ENCODE results near the gene EPAS1.

EPAS1 gene

GRCh38 chr2:46340740-46341420, 43.7 kb downstream of the EPAS1 start:
- DNase-seq, result no peak

- DNase-seq, result no peak
These were observed 45.5 kb downstream of the EPAS1 start for GRCh38 chr2:46342566-46343315.

- no peak for DNase-seq
These were observed 47.5 kb downstream of the EPAS1 start for GRCh38 chr2:46344706-46345105.

- DNase-seq, result no peak
These were observed 48.6 kb downstream of the EPAS1 start for GRCh38 chr2:46345775-46346174.

GRCh38 chr2:46346719-46347118, 49.5 kb downstream of the EPAS1 start:
- no peak for DNase-seq

- DNase-seq, result no peak
These were observed 50.6 kb downstream of the EPAS1 start for GRCh38 chr2:46347648-46348280.

- DNase-seq, result no peak
These were observed 51.9 kb downstream of the EPAS1 start for GRCh38 chr2:46349115-46349547.

- DNase-seq, result no peak
These were observed 53.0 kb downstream of the EPAS1 start for GRCh38 chr2:46350029-46350689.

GRCh38 chr2:46351098-46351749, 54.0 kb downstream of the EPAS1 start:
- no peak for DNase-seq

GRCh38 chr2:46351750-46352138, 54.5 kb downstream of the EPAS1 start:
- peak; percentile 62 for DNase-seq

- no peak for DNase-seq
These were observed 55.4 kb downstream of the EPAS1 start for GRCh38 chr2:46352621-46353020.

- no peak for DNase-seq
These were observed 56.3 kb downstream of the EPAS1 start for GRCh38 chr2:46353509-46353908.

GRCh38 chr2:46355756-46356155, 58.5 kb downstream of the EPAS1 start:
- no peak for DNase-seq

- DNase-seq, result no peak
These were observed 59.8 kb downstream of the EPAS1 start for GRCh38 chr2:46356991-46357390.

- DNase-seq, result no peak
These were observed 61.5 kb downstream of the EPAS1 start for GRCh38 chr2:46358713-46359112.

- DNase-seq, result no peak
These were observed 63.1 kb downstream of the EPAS1 start for GRCh38 chr2:46360303-46360702.

GRCh38 chr2:46361920-46362666, 64.9 kb downstream of the EPAS1 start:
- no peak for DNase-seq

- no peak for DNase-seq
These were observed 65.4 kb downstream of the EPAS1 start for GRCh38 chr2:46362667-46363012.

GRCh38 chr2:46363535-46364170, 66.4 kb downstream of the EPAS1 start:
- DNase-seq, result no peak

GRCh38 chr2:46364797-46365457, 67.7 kb downstream of the EPAS1 start:
- no peak for DNase-seq

Measured in activated gamma-delta T cell treated with Interleukin-2 at 50 U/mL for 16 hours (primary cell).